B cell (primary cell): Measurements from ENCODE around the gene POGLUT2. TPM values are rescaled to one million over a fixed set of nuclear protein-coding genes. Genes with fewer than 3 reads are reported as not detected.

Experiments used
- ATAC-seq: fragments of 200-7000 bp; cut with Tn5 transposase; one replicate; pipeline ENCODE4 v1.10.0; 2021; ENCODE audit warnings: low read depth, mild to moderate bottlenecking, moderate number of reproducible peaks, moderate library complexity
- CTCF ChIA-PET: fragments of 350-600 bp; sonication (Branson Sonifier 250); formaldehyde crosslinking; loops from one replicate; lab custom pipeline; 2021; ENCODE audit warnings: antibody characterized with exemption, inconsistent platforms; lab: Charles Lee
- POLR2A ChIA-PET: fragments of 350-600 bp; sonication (Branson Sonifier 250); formaldehyde crosslinking; loops from one replicate; lab custom pipeline; 2021; ENCODE audit warnings: antibody characterized with exemption; lab: Charles Lee
- DNase-seq: peaks from one replicate; pipeline ENCODE4 v3.0.0; 2013
- H2AFZ ChIP-seq: 2 replicates; pipeline ENCODE4 v1.6.1; 2012; ENCODE audit warnings: mild to moderate bottlenecking, low read depth, low read length; ENCODE audit not compliant: insufficient read depth, poor library complexity, severe bottlenecking
- H3K27ac ChIP-seq, 2 donors: 1 replicate in 1 of 2; 2 replicates in 1 of 2; pipeline ENCODE4 v1.5.1; 2012 to 2013; ENCODE audit warnings: low read length in 2 of 2, mild to moderate bottlenecking in 2 of 2, moderate library complexity in 1 of 2
- H3K27me3 ChIP-seq, 4 experiments: fragments of 200-600 bp in 1 of 4; sonication (generic) in 1 of 4; replicated peaks in 1 of 4; 1 replicate in 2 of 4; 2 replicates in 2 of 4; pipeline versions ENCODE4 v1.6.1 to v1.7.0; 2013 to 2016; ENCODE audit warnings: low read length in 3 of 4, mild to moderate bottlenecking in 2 of 4, mixed read lengths in 1 of 4, moderate library complexity in 1 of 4; ENCODE audit not compliant: insufficient read depth in 4 of 4, control insufficient read depth in 3 of 4; ENCODE audit errors: control extremely low read depth in 1 of 4
- H3K36me3 ChIP-seq, 2 experiments: replicated peaks in 1 of 2; 1 replicate in 1 of 2; 2 replicates in 1 of 2; pipeline versions ENCODE4 v1.6.1 to v1.7.1; 2013; ENCODE audit warnings: low read length in 1 of 2; ENCODE audit not compliant: insufficient read depth in 2 of 2, control insufficient read depth in 1 of 2; ENCODE audit errors: control extremely low read depth in 1 of 2, extremely low read depth in 1 of 2
- H3K4me1 ChIP-seq, 2 donors: fragments of 200-600 bp in 1 of 2; sonication (generic) in 1 of 2; 1 replicate in 1 of 2; 2 replicates in 1 of 2; pipeline versions ENCODE4 v1.5.1 to v1.6.1; 2013 to 2017; ENCODE audit warnings: low read length in 2 of 2; ENCODE audit not compliant: control insufficient read depth in 2 of 2, insufficient read depth in 2 of 2
- H3K4me2 ChIP-seq: replicated peaks from 2 replicates; pipeline ENCODE3; 2012; ENCODE audit warnings: mild to moderate bottlenecking, low read depth, low read length; ENCODE audit not compliant: poor library complexity, severe bottlenecking
- H3K4me3 ChIP-seq, 5 experiments: fragments of 200-600 bp in 1 of 5; sonication (generic) in 1 of 5; 1 replicate in 3 of 5; 2 replicates in 2 of 5; pipeline versions ENCODE4 v1.5.1 to v1.7.0; 2011 to 2016; ENCODE audit warnings: low read length in 4 of 5, mild to moderate bottlenecking in 4 of 5, low read depth in 2 of 5, control low read depth in 1 of 5, moderate library complexity in 1 of 5; ENCODE audit not compliant: insufficient read depth in 1 of 5; ENCODE audit errors: control extremely low read depth in 1 of 5, extremely low read depth in 1 of 5
- H3K79me2 ChIP-seq: fragments of 200-600 bp; sonication (generic); one replicate; pipeline ENCODE4 v1.6.0; 2016; ENCODE audit warnings: low read length; ENCODE audit not compliant: control insufficient read depth, insufficient read depth
- H3K9ac ChIP-seq: fragments of 200-600 bp; sonication (generic); 2 replicates; pipeline ENCODE4 v1.6.1; 2017; ENCODE audit warnings: mild to moderate bottlenecking, low read length, moderate library complexity
- H3K9me3 ChIP-seq, 3 donors: one replicate each; pipeline versions ENCODE4 v1.6.1 to v1.7.1; 2013; ENCODE audit warnings: low read length in 2 of 3; ENCODE audit not compliant: control insufficient read depth in 2 of 3, insufficient read depth in 1 of 3; ENCODE audit errors: control extremely low read depth in 1 of 3
- H4K20me1 ChIP-seq: 2 replicates; pipeline ENCODE4 v1.6.0; 2012; ENCODE audit warnings: mild to moderate bottlenecking, low read length; ENCODE audit not compliant: insufficient read depth, control insufficient read depth, poor library complexity, severe bottlenecking
- H3K27ac Mint-ChIP-seq: one replicate; pipeline ENCODE4 v1.8.0; 2021; ENCODE audit warnings: mixed read lengths
- H3K27me3 Mint-ChIP-seq: one replicate; pipeline ENCODE4 v1.8.0; 2021; ENCODE audit warnings: mixed read lengths
- H3K4me1 Mint-ChIP-seq: one replicate; pipeline ENCODE4 v1.8.0; 2021; ENCODE audit warnings: mixed read lengths
- H3K4me3 Mint-ChIP-seq: one replicate; pipeline ENCODE4 v1.8.0; 2021; ENCODE audit warnings: mixed read lengths
- H3K9me3 Mint-ChIP-seq: one replicate; pipeline ENCODE4 v1.8.0; 2022; ENCODE audit warnings: mixed read lengths; ENCODE audit not compliant: insufficient read depth
- CTCF ChIP-seq: fragments of 200-600 bp; IDR thresholded peaks from one replicate; pipeline ENCODE4 v1.8.0; 2022; ENCODE audit warnings: antibody characterized with exemption, mild to moderate bottlenecking
- EZH2 ChIP-seq: IDR thresholded peaks from 2 replicates; pipeline ENCODE4 v1.6.1; 2012; ENCODE audit warnings: borderline replicate concordance, low read depth, mild to moderate bottlenecking, moderate library complexity, low read length; ENCODE audit not compliant: insufficient read depth, poor library complexity, severe bottlenecking
- WGBS: methylation state at CpG from one replicate; pipeline ENCODE4 v1.1.5; 2013; ENCODE audit warnings: missing lambda C conversion rate; ENCODE audit not compliant: insufficient coverage; 5-methylcytosine and 5-hydroxymethylcytosine counted together
- intact Hi-C: fragments of 100-400 bp; cut with micrococcal nuclease; formaldehyde crosslinking; loops from one replicate; pipeline ENCODE4 v1.10.0; 2022
- polyA plus RNA-seq: library from polyadenylated mRNA; depleted of rRNA; stranded (reverse); fragments of >200 nt; gene quantifications from 2 replicates; pipeline ENCODE4 v1.2.3, GENCODE V29; 2012
- total RNA-seq, 2 donors: library from RNA; stranded (reverse); fragments of 120-200 nt in 1 of 2; gene quantifications; 1 replicate in 1 of 2; 2 replicates in 1 of 2; pipeline versions ENCODE4 v1.2.3 to v1.2.4, GENCODE V29; 2013 to 2022

Gene POGLUT2
- total and polyA plus RNA-seq, 2 donors (not counting 1 experiment from before 2014, with no cell fraction given) = 0.12 TPM; not detected in 1

- DNase-seq (no peak), ATAC-seq (no peak)
- POLR2A ChIA-PET = no interaction called here
- Histone ChIP-seq H3K4me1 (no peaks in the 10 kb centered on the region), H2AFZ (no peak overlapping the region), H3K4me2 (no peak overlapping the region), H3K9me3 (peaks cover 0 to 4% (median 1%) of the 10 kb centered on the region in 3 donors), H3K9ac (no peak overlapping the region), H3K27ac (no peak overlapping the region), H4K20me1 (no peaks in the 10 kb centered on the region), H3K4me3 (no peak overlapping the region), H3K27me3 (no peaks in the 10 kb centered on the region), H3K79me2 (no peaks in the 10 kb centered on the region), H3K36me3 (no peaks in the 10 kb centered on the region)
- Mint-ChIP-seq H3K9me3 (peaks cover 5% of the 10 kb centered on the region), H3K27ac (no peak overlapping the region), H3K4me1 (no peaks in the 10 kb centered on the region), H3K27me3 (no peaks in the 10 kb centered on the region), H3K4me3 (no peak overlapping the region)
- intact Hi-C loops = no loop called here
- CTCF ChIA-PET = interaction anchor here (0.8 kb wide), 1 partner anchor 13 kb away, joined by 3 read pairs; no protein-coding TSS in a partner anchor
- TF ChIP-seq EZH2 (no peak), CTCF (no peak)
Measured at GRCh38 chr13:102812611-102813287, 14.0 kb upstream of the POGLUT2 start.

GRCh38 chr13:102807699-102808098, 8.9 kb upstream of the POGLUT2 start:
- Histone ChIP-seq H3K27ac (no peak overlapping the region), H3K4me2 (no peak overlapping the region), H3K36me3 (no peaks in the 10 kb centered on the region), H4K20me1 (no peaks in the 10 kb centered on the region), H3K4me3 (no peak overlapping the region), H3K27me3 (no peaks in the 10 kb centered on the region), H2AFZ (no peak overlapping the region), H3K9me3 (peaks cover 0 to 4% (median 1%) of the 10 kb centered on the region in 3 donors), H3K9ac (no peak overlapping the region), H3K4me1 (no peaks in the 10 kb centered on the region), H3K79me2 (no peaks in the 10 kb centered on the region)
- Mint-ChIP-seq H3K4me3 (no peak overlapping the region), H3K4me1 (peaks cover 3% of the 10 kb centered on the region), H3K27me3 (no peaks in the 10 kb centered on the region), H3K27ac (no peak overlapping the region), H3K9me3 (peaks cover 5% of the 10 kb centered on the region)
- WGBS = no CpG with 5 or more reads among the region's 3 CpGs
- ATAC-seq (no peak), DNase-seq (no peak)
- no peak for TF ChIP-seq CTCF
- TF ChIP-seq EZH2 = no peak
- POLR2A ChIA-PET = no interaction called here
- intact Hi-C loops = no loop called here
- CTCF ChIA-PET = no interaction called here
